Neural cell (in vitro differentiated cells): ENCODE results near the gene SPI1. TPM values are rescaled to one million over a fixed set of nuclear protein-coding genes. Genes with fewer than 3 reads are reported as not detected.
A peak's percentile ranks its signal among the peaks of the same experiment; 100 is the strongest.

ENCODE experiments used
- H2AFZ ChIP-seq: fragments of 200-600, 300-800 bp; sonication (generic), shearing (Covaris generic); 2 replicates; pipeline ENCODE4 v1.6.0; 2014; ENCODE audit warnings: low read depth, mild to moderate bottlenecking, antibody characterized with exemption, low read length, moderate library complexity
- H3F3A ChIP-seq: fragments of 200-600 bp; shearing (Covaris generic); 2 replicates; pipeline ENCODE4 v1.6.1; 2016; ENCODE audit warnings: mild to moderate bottlenecking, moderate library complexity, mixed read lengths, antibody characterized with exemption, low read length; ENCODE audit not compliant: insufficient read depth, poor library complexity, severe bottlenecking
- H3K27ac ChIP-seq: fragments of 200-600, 300-800 bp; sonication (generic), shearing (Covaris generic); 2 replicates; pipeline ENCODE4 v1.5.1; 2014; ENCODE audit warnings: mild to moderate bottlenecking, low read length, moderate library complexity
- H3K27me3 ChIP-seq: fragments of 300-800, 200-600 bp; sonication (generic), shearing (Covaris generic); 2 replicates; pipeline ENCODE4 v1.6.0; 2014; ENCODE audit warnings: mild to moderate bottlenecking, low read depth, low read length, moderate library complexity; ENCODE audit not compliant: insufficient read depth
- H3K36me3 ChIP-seq: fragments of 300-800, 200-600 bp; sonication (generic), shearing (Covaris generic); 2 replicates; pipeline ENCODE4 v1.5.1; 2014; ENCODE audit warnings: mild to moderate bottlenecking, antibody characterized with exemption, low read length, moderate library complexity; ENCODE audit not compliant: insufficient read depth
- H3K4me2 ChIP-seq: fragments of 300-800, 200-600 bp; sonication (generic), shearing (Covaris generic); 2 replicates; pipeline ENCODE4 v1.6.0; 2014; ENCODE audit warnings: mild to moderate bottlenecking, low read length
- H3K4me3 ChIP-seq: fragments of 300-800, 200-600 bp; sonication (generic), shearing (Covaris generic); 2 replicates; pipeline ENCODE4 v1.5.1; 2014; ENCODE audit warnings: mild to moderate bottlenecking, low read length, moderate library complexity
- H3K79me2 ChIP-seq: fragments of 200-600 bp; shearing (Covaris generic); replicated peaks from 2 replicates; pipeline ENCODE4 v1.6.0; 2014; ENCODE audit warnings: mild to moderate bottlenecking, low read length, moderate library complexity; ENCODE audit not compliant: insufficient read depth
- H3K9ac ChIP-seq: fragments of 300-800, 200-600 bp; sonication (generic), shearing (Covaris generic); 2 replicates; pipeline ENCODE4 v1.6.1; 2016; ENCODE audit warnings: mild to moderate bottlenecking, low read length, mixed read lengths
- H3K9me2 ChIP-seq: fragments of 200-600 bp; shearing (Covaris generic); 2 replicates; pipeline ENCODE4 v1.6.1; 2016; ENCODE audit warnings: mild to moderate bottlenecking, low read length, mixed read lengths; ENCODE audit not compliant: insufficient read depth
- H3K9me3 ChIP-seq: fragments of 200-600, 300-800 bp; sonication (generic), shearing (Covaris generic); 2 replicates; pipeline ENCODE4 v1.6.1; 2016; ENCODE audit warnings: mild to moderate bottlenecking, mixed run types, low read length, moderate library complexity, mixed read lengths
- H4K20me1 ChIP-seq: fragments of 200-600 bp; shearing (Covaris generic); 2 replicates; pipeline ENCODE4 v1.6.1; 2016; ENCODE audit warnings: mild to moderate bottlenecking, mixed run types; ENCODE audit not compliant: insufficient read depth
- EZH2 ChIP-seq: fragments of 200-600, 300-800 bp; shearing (Covaris generic), sonication (generic); IDR thresholded peaks from 2 replicates; pipeline ENCODE4 v1.6.1; 2014; ENCODE audit warnings: antibody characterized with exemption, low read length, borderline replicate concordance, mild to moderate bottlenecking; ENCODE audit not compliant: insufficient read depth, poor library complexity, severe bottlenecking
- POLR2AphosphoS5 ChIP-seq: IDR thresholded peaks from 2 replicates; pipeline ENCODE4 v1.6.1; 2012
- RAD21 ChIP-seq: fragments of 450-650 bp; conservative IDR thresholded peaks from 2 replicates; pipeline ENCODE4 v1.6.1; 2014; ENCODE audit warnings: antibody characterized with exemption, mild to moderate bottlenecking, moderate library complexity
- SMC3 ChIP-seq: fragments of 450-650 bp; conservative IDR thresholded peaks from 2 replicates; pipeline ENCODE4 v1.6.1; 2014; ENCODE audit warnings: antibody characterized with exemption, mild to moderate bottlenecking, moderate library complexity; ENCODE audit not compliant: poor library complexity
- TAF1 ChIP-seq: IDR thresholded peaks from 2 replicates; pipeline ENCODE4 v1.6.1; 2012; ENCODE audit warnings: low read depth
- polyA plus RNA-seq: library from polyadenylated mRNA; depleted of rRNA; stranded (reverse); fragments of >200 nt; gene quantifications from 2 replicates; pipeline ENCODE4 v1.2.3, GENCODE V29; 2014
- TF ChIP-seq, protein P1 (sequence below): IDR thresholded peaks from 2 replicates; pipeline ENCODE4 v1.6.1; 2012; ENCODE audit warnings: borderline replicate concordance
- TF ChIP-seq, protein P2 (sequence below): fragments of 450-650 bp; IDR thresholded peaks from 2 replicates; pipeline ENCODE4 v1.5.1; 2014; ENCODE audit warnings: antibody characterized with exemption, mild to moderate bottlenecking, moderate library complexity; ENCODE audit not compliant: poor library complexity, severe bottlenecking

Gene SPI1
- polyA plus RNA-seq, 1 donor from 2014 or later = not detected

DNA sequence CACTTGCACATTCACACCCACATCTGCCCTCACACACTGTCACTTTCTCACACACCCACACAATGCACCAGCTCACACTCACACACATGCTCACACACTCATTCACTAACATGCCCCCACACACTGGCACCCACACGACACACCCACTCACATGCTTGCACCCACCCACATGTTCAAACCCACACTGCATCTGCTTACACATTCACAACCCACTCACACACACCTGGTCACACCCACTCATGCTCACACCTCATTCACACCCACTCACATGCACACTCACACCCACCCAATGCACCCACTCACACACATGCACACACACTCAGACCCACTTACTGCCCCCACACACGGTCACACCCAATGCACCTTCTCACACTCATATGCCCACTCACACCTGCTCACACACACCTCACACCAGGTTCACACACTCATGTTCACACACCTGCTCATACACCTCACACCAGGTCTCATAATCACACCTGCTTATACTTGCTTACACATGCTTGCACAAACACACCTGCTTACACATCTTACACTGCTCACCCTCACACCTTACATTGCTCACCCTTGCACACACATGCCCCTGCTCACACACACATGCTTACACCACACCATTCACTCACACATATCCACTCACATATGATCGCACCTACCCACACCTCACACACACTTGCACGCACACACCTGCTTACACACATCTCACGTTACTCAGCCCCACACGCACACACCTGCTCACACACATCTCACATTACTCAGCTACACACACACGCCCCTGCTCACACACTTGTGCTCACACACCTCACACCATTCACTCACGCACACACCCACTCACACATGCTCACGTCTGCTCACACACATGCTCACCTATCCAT lies 22.0 kb downstream of the SPI1 start:
- H3K27me3 ChIP-seq = no peaks in the 10 kb centered on the region
- H4K20me1 ChIP-seq = no peaks in the 10 kb centered on the region
- no peaks in the 10 kb centered on the region for H3K9me2 ChIP-seq
- no peaks in the 10 kb centered on the region for H3K9me3 ChIP-seq
- no peak overlapping the region for H2AFZ ChIP-seq
- H3K27ac ChIP-seq = no peak overlapping the region
- H3K4me3 ChIP-seq = no peak overlapping the region
- no peak for TF ChIP-seq SMC3
- TF ChIP-seq POLR2AphosphoS5 = no peak
- TF ChIP-seq TAF1 = no peak
- TF ChIP-seq, protein P1, sequence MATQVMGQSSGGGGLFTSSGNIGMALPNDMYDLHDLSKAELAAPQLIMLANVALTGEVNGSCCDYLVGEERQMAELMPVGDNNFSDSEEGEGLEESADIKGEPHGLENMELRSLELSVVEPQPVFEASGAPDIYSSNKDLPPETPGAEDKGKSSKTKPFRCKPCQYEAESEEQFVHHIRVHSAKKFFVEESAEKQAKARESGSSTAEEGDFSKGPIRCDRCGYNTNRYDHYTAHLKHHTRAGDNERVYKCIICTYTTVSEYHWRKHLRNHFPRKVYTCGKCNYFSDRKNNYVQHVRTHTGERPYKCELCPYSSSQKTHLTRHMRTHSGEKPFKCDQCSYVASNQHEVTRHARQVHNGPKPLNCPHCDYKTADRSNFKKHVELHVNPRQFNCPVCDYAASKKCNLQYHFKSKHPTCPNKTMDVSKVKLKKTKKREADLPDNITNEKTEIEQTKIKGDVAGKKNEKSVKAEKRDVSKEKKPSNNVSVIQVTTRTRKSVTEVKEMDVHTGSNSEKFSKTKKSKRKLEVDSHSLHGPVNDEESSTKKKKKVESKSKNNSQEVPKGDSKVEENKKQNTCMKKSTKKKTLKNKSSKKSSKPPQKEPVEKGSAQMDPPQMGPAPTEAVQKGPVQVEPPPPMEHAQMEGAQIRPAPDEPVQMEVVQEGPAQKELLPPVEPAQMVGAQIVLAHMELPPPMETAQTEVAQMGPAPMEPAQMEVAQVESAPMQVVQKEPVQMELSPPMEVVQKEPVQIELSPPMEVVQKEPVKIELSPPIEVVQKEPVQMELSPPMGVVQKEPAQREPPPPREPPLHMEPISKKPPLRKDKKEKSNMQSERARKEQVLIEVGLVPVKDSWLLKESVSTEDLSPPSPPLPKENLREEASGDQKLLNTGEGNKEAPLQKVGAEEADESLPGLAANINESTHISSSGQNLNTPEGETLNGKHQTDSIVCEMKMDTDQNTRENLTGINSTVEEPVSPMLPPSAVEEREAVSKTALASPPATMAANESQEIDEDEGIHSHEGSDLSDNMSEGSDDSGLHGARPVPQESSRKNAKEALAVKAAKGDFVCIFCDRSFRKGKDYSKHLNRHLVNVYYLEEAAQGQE = no peak
- no peak for TF ChIP-seq EZH2
- TF ChIP-seq, protein P2, sequence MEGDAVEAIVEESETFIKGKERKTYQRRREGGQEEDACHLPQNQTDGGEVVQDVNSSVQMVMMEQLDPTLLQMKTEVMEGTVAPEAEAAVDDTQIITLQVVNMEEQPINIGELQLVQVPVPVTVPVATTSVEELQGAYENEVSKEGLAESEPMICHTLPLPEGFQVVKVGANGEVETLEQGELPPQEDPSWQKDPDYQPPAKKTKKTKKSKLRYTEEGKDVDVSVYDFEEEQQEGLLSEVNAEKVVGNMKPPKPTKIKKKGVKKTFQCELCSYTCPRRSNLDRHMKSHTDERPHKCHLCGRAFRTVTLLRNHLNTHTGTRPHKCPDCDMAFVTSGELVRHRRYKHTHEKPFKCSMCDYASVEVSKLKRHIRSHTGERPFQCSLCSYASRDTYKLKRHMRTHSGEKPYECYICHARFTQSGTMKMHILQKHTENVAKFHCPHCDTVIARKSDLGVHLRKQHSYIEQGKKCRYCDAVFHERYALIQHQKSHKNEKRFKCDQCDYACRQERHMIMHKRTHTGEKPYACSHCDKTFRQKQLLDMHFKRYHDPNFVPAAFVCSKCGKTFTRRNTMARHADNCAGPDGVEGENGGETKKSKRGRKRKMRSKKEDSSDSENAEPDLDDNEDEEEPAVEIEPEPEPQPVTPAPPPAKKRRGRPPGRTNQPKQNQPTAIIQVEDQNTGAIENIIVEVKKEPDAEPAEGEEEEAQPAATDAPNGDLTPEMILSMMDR = no peak
- no peak for TF ChIP-seq RAD21
- H3K36me3 ChIP-seq = no peaks in the 10 kb centered on the region
- no peaks in the 10 kb centered on the region for H3F3A ChIP-seq
- no peaks in the 10 kb centered on the region for H3K79me2 ChIP-seq
- H3K9ac ChIP-seq = no peak overlapping the region
- no peak overlapping the region for H3K4me2 ChIP-seq

- Histone ChIP-seq H3K27me3 (no peaks in the 10 kb centered on the region), H2AFZ (no peak overlapping the region), H3K9me2 (no peaks in the 10 kb centered on the region), H4K20me1 (no peaks in the 10 kb centered on the region), H3K79me2 (no peaks in the 10 kb centered on the region), H3K9me3 (no peaks in the 10 kb centered on the region), H3K27ac (no peak overlapping the region), H3K36me3 (no peaks in the 10 kb centered on the region), H3F3A (no peaks in the 10 kb centered on the region), H3K4me3 (no peak overlapping the region), H3K4me2 (no peak overlapping the region), H3K9ac (no peak overlapping the region)
- TF ChIP-seq, protein P2 = peak; percentile 40
- no peak for TF ChIP-seq SMC3
These were observed 22.8 kb downstream of the SPI1 start for GRCh38 chr11:47355283-47356128.
